Measurements from ENCODE around the gene KIT.

DNA sequence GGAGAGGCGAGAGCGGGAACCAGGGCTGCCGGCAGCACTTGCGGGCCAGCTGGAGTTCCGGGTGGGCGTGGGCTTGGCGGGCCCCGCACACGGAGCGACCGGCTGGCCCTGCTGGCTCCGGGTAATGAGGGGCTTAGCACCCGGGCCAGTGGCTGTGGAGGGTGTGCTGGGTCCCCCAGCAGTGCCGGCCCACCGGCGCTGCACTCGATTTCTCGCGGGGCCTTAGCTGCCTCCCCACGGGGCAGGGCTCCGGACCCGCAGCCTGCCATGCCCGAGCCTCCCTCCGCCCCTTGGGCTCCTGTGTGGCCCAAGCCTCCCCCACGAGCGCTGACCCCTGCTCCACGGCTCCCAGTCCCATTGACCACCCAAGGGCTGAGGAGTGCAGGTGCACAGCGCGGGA is 25.2 kb upstream of the KIT start:
- no peak for TF ChIP-seq SP1 (IDR thresholded peaks at IDR 0.05; ENCODE audit: low read depth)
- TF ChIP-seq ELF1 (IDR thresholded peaks at IDR 0.05; ENCODE audit: borderline replicate concordance, low read depth), result no peak
- no peak for TF ChIP-seq SIN3A (IDR thresholded peaks at IDR 0.05; ENCODE audit: low read depth)
- TF ChIP-seq CEBPB (IDR thresholded peaks at IDR 0.05; ENCODE audit: low read depth), result no peak
- TF ChIP-seq EGR1 (IDR thresholded peaks at IDR 0.05; ENCODE audit: low read depth), result no peak
- TF ChIP-seq, protein P1, sequence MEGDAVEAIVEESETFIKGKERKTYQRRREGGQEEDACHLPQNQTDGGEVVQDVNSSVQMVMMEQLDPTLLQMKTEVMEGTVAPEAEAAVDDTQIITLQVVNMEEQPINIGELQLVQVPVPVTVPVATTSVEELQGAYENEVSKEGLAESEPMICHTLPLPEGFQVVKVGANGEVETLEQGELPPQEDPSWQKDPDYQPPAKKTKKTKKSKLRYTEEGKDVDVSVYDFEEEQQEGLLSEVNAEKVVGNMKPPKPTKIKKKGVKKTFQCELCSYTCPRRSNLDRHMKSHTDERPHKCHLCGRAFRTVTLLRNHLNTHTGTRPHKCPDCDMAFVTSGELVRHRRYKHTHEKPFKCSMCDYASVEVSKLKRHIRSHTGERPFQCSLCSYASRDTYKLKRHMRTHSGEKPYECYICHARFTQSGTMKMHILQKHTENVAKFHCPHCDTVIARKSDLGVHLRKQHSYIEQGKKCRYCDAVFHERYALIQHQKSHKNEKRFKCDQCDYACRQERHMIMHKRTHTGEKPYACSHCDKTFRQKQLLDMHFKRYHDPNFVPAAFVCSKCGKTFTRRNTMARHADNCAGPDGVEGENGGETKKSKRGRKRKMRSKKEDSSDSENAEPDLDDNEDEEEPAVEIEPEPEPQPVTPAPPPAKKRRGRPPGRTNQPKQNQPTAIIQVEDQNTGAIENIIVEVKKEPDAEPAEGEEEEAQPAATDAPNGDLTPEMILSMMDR (IDR thresholded peaks at IDR 0.05 in 2 of 3, conservative IDR thresholded peaks at IDR 0.05 in 1 of 3; ENCODE audit: borderline replicate concordance in 1 of 3, insufficient read depth in 1 of 3, low read depth in 2 of 3, low read length in 2 of 3), result no peak
- TF ChIP-seq RAD21 (IDR thresholded peaks at IDR 0.05; ENCODE audit: low read depth), result no peak
- no peak for TF ChIP-seq EZH2 (IDR thresholded peaks at IDR 0.05)
- no peak for TF ChIP-seq SRF (IDR thresholded peaks at IDR 0.05; ENCODE audit: low read depth)

Measured in HCT116 (cell line).